Activated B cell treated with CpG ODN at 0.5 μM for 24 hours (primary cell): ENCODE results near the gene FAAP20. TPM values are rescaled to one million over a fixed set of nuclear protein-coding genes. Genes with fewer than 3 reads are reported as not detected.
A peak's percentile ranks its signal among the peaks of the same experiment; 100 is the strongest.

Experiments used
- ATAC-seq: fragments of 200-7000 bp; cut with Tn5 transposase; one replicate; pipeline ENCODE4 v1.10.0; 2021; ENCODE audit warnings: low read depth, mild to moderate bottlenecking, moderate library complexity
- CTCF ChIA-PET: fragments of 350-600 bp; sonication (Branson Sonifier 250); formaldehyde crosslinking; loops from one replicate; lab custom pipeline; 2021; ENCODE audit warnings: antibody characterized with exemption; lab: Charles Lee
- POLR2A ChIA-PET: fragments of 350-600 bp; sonication (Branson Sonifier 250); formaldehyde crosslinking; loops from one replicate; lab custom pipeline; 2021; ENCODE audit warnings: antibody characterized with exemption; lab: Charles Lee
- DNase-seq: peaks from one replicate; pipeline ENCODE4 v3.0.0; 2022
- H3K27ac Mint-ChIP-seq: one replicate; pipeline ENCODE4 v1.8.0; 2020; ENCODE audit warnings: mixed read lengths
- H3K27me3 Mint-ChIP-seq: one replicate; pipeline ENCODE4 v1.8.0; 2021; ENCODE audit warnings: mixed read lengths
- H3K36me3 Mint-ChIP-seq: one replicate; pipeline ENCODE4 v1.8.0; 2021; ENCODE audit warnings: low read depth, mixed read lengths
- H3K4me1 Mint-ChIP-seq: one replicate; pipeline ENCODE4 v1.8.0; 2021; ENCODE audit warnings: mixed read lengths
- H3K4me3 Mint-ChIP-seq: one replicate; pipeline ENCODE4 v1.8.0; 2020; ENCODE audit warnings: mild to moderate bottlenecking, mixed read lengths
- H3K9me3 Mint-ChIP-seq: one replicate; pipeline ENCODE4 v1.8.0; 2020; ENCODE audit warnings: mixed read lengths
- CTCF ChIP-seq: fragments of 200-600 bp; IDR thresholded peaks from one replicate; pipeline ENCODE4 v1.8.0; 2022; ENCODE audit warnings: antibody characterized with exemption, mild to moderate bottlenecking
- intact Hi-C: fragments of 100-400 bp; cut with micrococcal nuclease; formaldehyde crosslinking; loops from one replicate; pipeline ENCODE4 v1.15.1; 2024
- total RNA-seq: library from RNA; stranded (reverse); gene quantifications from 2 replicates; pipeline ENCODE4 v1.2.3, GENCODE V29; 2022

Gene FAAP20
- total RNA-seq, 1 donor from 2014 or later, result 73.7 TPM

GRCh38 chr1:2215329-2215728 lies 20.8 kb upstream of the FAAP20 start:
- H3K36me3 Mint-ChIP-seq, result no peaks in the 10 kb centered on the region

GRCh38 chr1:2214541-2215241 lies 20.1 kb upstream of the FAAP20 start:
- H3K4me3 Mint-ChIP-seq, result no peak overlapping the region
- no peaks in the 10 kb centered on the region for H3K36me3 Mint-ChIP-seq
- intact Hi-C loops, result no loop called here
- TF ChIP-seq CTCF, result no peak
- H3K9me3 Mint-ChIP-seq, result peaks cover 4% of the 10 kb centered on the region
- peaks cover 5% of the 10 kb centered on the region for H3K4me1 Mint-ChIP-seq
- POLR2A ChIA-PET, result interaction anchor here (1.4 kb wide), 1 partner anchor 13 kb away, joined by 6 read pairs; no protein-coding TSS in a partner anchor
- ATAC-seq (no peak), DNase-seq (no peak)
- H3K27me3 Mint-ChIP-seq, result no peaks in the 10 kb centered on the region
- no peak overlapping the region for H3K27ac Mint-ChIP-seq
- CTCF ChIA-PET, result no interaction called here

More at GRCh38 chr1:2215329-2215728, 20.8 kb upstream of the FAAP20 start:
- peaks cover 4% of the 10 kb centered on the region for H3K9me3 Mint-ChIP-seq
- no peak for ATAC-seq
- H3K4me1 Mint-ChIP-seq, result peaks cover 5% of the 10 kb centered on the region
- H3K27ac Mint-ChIP-seq, result no peak overlapping the region
- no peak overlapping the region for H3K4me3 Mint-ChIP-seq
- DNase-seq, result no peak
- H3K27me3 Mint-ChIP-seq, result no peaks in the 10 kb centered on the region
- intact Hi-C loops, result no loop called here
- ChIA-PET POLR2A (no interaction called here), CTCF (no interaction called here)
- no peak for TF ChIP-seq CTCF

- no peak for TF ChIP-seq CTCF
- DNase-seq, result no peak
- intact Hi-C loops, result loop anchor here (2.0 kb wide), 1 partner anchor 13 kb away; no protein-coding TSS in a partner anchor
- Mint-ChIP-seq H3K9me3 (peaks cover under 1% of the 10 kb centered on the region), H3K27ac (no peak overlapping the region), H3K4me1 (peaks cover 5% of the 10 kb centered on the region), H3K36me3 (no peaks in the 10 kb centered on the region), H3K4me3 (no peak overlapping the region), H3K27me3 (no peaks in the 10 kb centered on the region)
- POLR2A ChIA-PET, result interaction anchor here (1.4 kb wide), 1 partner anchor 13 kb away, joined by 6 read pairs; no protein-coding TSS in a partner anchor
- CTCF ChIA-PET, result no interaction called here
- ATAC-seq, result no peak
Measured at GRCh38 chr1:2213576-2214505, 19.3 kb upstream of the FAAP20 start.

GRCh38 chr1:2212532-2213491 lies 18.2 kb upstream of the FAAP20 start:
- no peak for TF ChIP-seq CTCF
- intact Hi-C loops, result loop anchor here (2.0 kb wide), 1 partner anchor 14 kb away; no protein-coding TSS in a partner anchor
- Mint-ChIP-seq H3K27me3 (no peaks in the 10 kb centered on the region), H3K4me1 (peaks cover 5% of the 10 kb centered on the region), H3K9me3 (no peaks in the 10 kb centered on the region), H3K4me3 (peak overlapping the region; percentile 32), H3K36me3 (no peaks in the 10 kb centered on the region), H3K27ac (no peak overlapping the region)
- POLR2A ChIA-PET, result interaction anchor here (1.4 to 1.6 kb wide), 2 partner anchors 18 to 102 kb away, joined by 4 to 6 read pairs; partner anchors contain the start of gene FAAP20
- ATAC-seq, result peak; percentile 69
- DNase-seq, result peak; percentile 51
- CTCF ChIA-PET, result interaction anchor here (1.7 kb wide), 1 partner anchor 169 kb away, joined by 8 read pairs; no protein-coding TSS in a partner anchor
